K562 treated with DMSO at 1 percent for 48 hours (cell line): ENCODE results near the gene KAZN. TPM values are rescaled to one million over a fixed set of nuclear protein-coding genes. Genes with fewer than 3 reads are reported as not detected.

Source experiments
- total RNA-seq: library from RNA; unstranded; fragments of 300-600 nt; gene quantifications from 2 replicates; pipeline ENCODE4 v1.2.3, GENCODE V29; 2022; ENCODE audit warnings: low replicate concordance; ENCODE audit errors: extremely low read depth

The KAZN gene
- not detected in 2 replicates for total RNA-seq

GRCh38 chr1:14598498-14599182, at the start of gene KAZN:
TSS of gene KAZN (plus strand) at chr1:14598685.

GRCh38 chr1:15153184-15153841, 554.8 kb downstream of the KAZN start, which contains the start of gene TMEM51:
TSS of gene TMEM51 (plus strand) at chr1:15153747. CDS start at chr1:15215088, 61,341 bp downstream.

